ENCODE data around the gene DNAJC4.
A peak's percentile ranks its signal among the peaks of the same experiment; 100 is the strongest.

DNAJC4 gene

GRCh38 chr11:64229090-64229743 is 1.1 kb upstream of the DNAJC4 start:
- in situ Hi-C loops (cut with MboI; ENCODE audit: low sequenced_read_pairs): no loop called here
- Histone ChIP-seq H3K4me1 (peaks cover 13% of the 10 kb centered on the region), H3K4me3 (no peak overlapping the region)

GRCh38 chr11:64229744-64230170 is 591 bp upstream of the DNAJC4 start:
- Histone ChIP-seq H3K36me3 (replicated peaks) (no peaks in the 10 kb centered on the region), H3K27me3 (ENCODE audit: low read depth) (no peaks in the 10 kb centered on the region), H3K4me1 (peaks cover 13% of the 10 kb centered on the region), H3K4me3 (peak overlapping the region; percentile 76), H3K9me3 (no peaks in the 10 kb centered on the region)
- in situ Hi-C loops (cut with MboI; ENCODE audit: low sequenced_read_pairs): no loop called here
- no peak for DNase-seq (ENCODE audit: low spot score in 2 of 2)

More at GRCh38 chr11:64229090-64229743, 1.1 kb upstream of the DNAJC4 start:
- Histone ChIP-seq H3K36me3 (replicated peaks) (no peaks in the 10 kb centered on the region), H3K9me3 (no peaks in the 10 kb centered on the region), H3K27me3 (ENCODE audit: low read depth) (no peaks in the 10 kb centered on the region)
- no peak for DNase-seq (ENCODE audit: low spot score in 2 of 2)

GRCh38 chr11:64230985-64231365 is 627 bp downstream of the DNAJC4 start:
- peak overlapping the region; percentile 76 for H3K4me3 ChIP-seq
- no peaks in the 10 kb centered on the region; the same call in 1 of the 2 replicates for H3K36me3 ChIP-seq (replicated peaks)
- no peaks in the 10 kb centered on the region for H3K27me3 ChIP-seq (ENCODE audit: low read depth)
- in situ Hi-C loops (cut with MboI; ENCODE audit: low sequenced_read_pairs): no loop called here
- H3K4me1 ChIP-seq: peaks cover 14% of the 10 kb centered on the region
- H3K9me3 ChIP-seq: no peaks in the 10 kb centered on the region
- no peak for DNase-seq (ENCODE audit: low spot score in 2 of 2)

- in situ Hi-C loops (cut with MboI; ENCODE audit: low sequenced_read_pairs): no loop called here
- H3K27me3 ChIP-seq (ENCODE audit: low read depth): no peaks in the 10 kb centered on the region
- H3K9me3 ChIP-seq: no peaks in the 10 kb centered on the region
- H3K4me1 ChIP-seq: peaks cover 14% of the 10 kb centered on the region
- no peaks in the 10 kb centered on the region; the same call in 1 of the 2 replicates for H3K36me3 ChIP-seq (replicated peaks)
- DNase-seq (ENCODE audit: low spot score in 2 of 2): no peak
- H3K4me3 ChIP-seq: no peak overlapping the region
Measured at GRCh38 chr11:64231546-64231945, 1.2 kb downstream of the DNAJC4 start.

- Histone ChIP-seq H3K4me1 (peaks cover 14% of the 10 kb centered on the region), H3K9me3 (no peaks in the 10 kb centered on the region), H3K27me3 (ENCODE audit: low read depth) (no peaks in the 10 kb centered on the region), H3K36me3 (replicated peaks) (peaks cover 3% of the 10 kb centered on the region), H3K4me3 (no peak overlapping the region)
- no peak for DNase-seq (ENCODE audit: low spot score in 2 of 2)
- in situ Hi-C loops (cut with MboI; ENCODE audit: low sequenced_read_pairs): no loop called here
Measured at GRCh38 chr11:64232182-64232966, 2.0 kb downstream of the DNAJC4 start.

GRCh38 chr11:64232967-64233315 is 2.6 kb downstream of the DNAJC4 start:
- no peaks in the 10 kb centered on the region for H3K9me3 ChIP-seq
- H3K4me1 ChIP-seq: peaks cover 14% of the 10 kb centered on the region
- H3K4me3 ChIP-seq: no peak overlapping the region
- in situ Hi-C loops (cut with MboI; ENCODE audit: low sequenced_read_pairs): no loop called here
- DNase-seq (ENCODE audit: low spot score in 2 of 2): no peak
- no peaks in the 10 kb centered on the region for H3K27me3 ChIP-seq (ENCODE audit: low read depth)
- H3K36me3 ChIP-seq (replicated peaks): peaks cover 8% of the 10 kb centered on the region

GRCh38 chr11:64233913-64234586 is 3.7 kb downstream of the DNAJC4 start, which contains the start of gene VEGFB:
Gene VEGFB (plus strand): TSS chr11:64234584. CDS start chr11:64234834, 250 bp downstream.
- in situ Hi-C loops (cut with MboI; ENCODE audit: low sequenced_read_pairs): no loop called here
- Histone ChIP-seq H3K4me1 (peaks cover 14% of the 10 kb centered on the region), H3K9me3 (no peaks in the 10 kb centered on the region), H3K27me3 (ENCODE audit: low read depth) (no peaks in the 10 kb centered on the region), H3K4me3 (peak within 1 kb of the TSS; percentile 48), H3K36me3 (replicated peaks) (peaks cover 12% of the 10 kb centered on the region)
- DNase-seq (ENCODE audit: low spot score in 2 of 2): peak; percentile 43 to 75

GRCh38 chr11:64234647-64235379 is 4.5 kb downstream of the DNAJC4 start:
- no peaks in the 10 kb centered on the region for H3K9me3 ChIP-seq
- H3K4me3 ChIP-seq: peak overlapping the region; percentile 48
- in situ Hi-C loops (cut with MboI; ENCODE audit: low sequenced_read_pairs): no loop called here
- peaks cover 12% of the 10 kb centered on the region for H3K36me3 ChIP-seq (replicated peaks)
- peak in 1 of 2 experiments; percentile 68 for DNase-seq (ENCODE audit: low spot score in 2 of 2)
- H3K27me3 ChIP-seq (ENCODE audit: low read depth): no peaks in the 10 kb centered on the region
- peaks cover 13% of the 10 kb centered on the region for H3K4me1 ChIP-seq

GRCh38 chr11:64235437-64236161 is 5.3 kb downstream of the DNAJC4 start:
- in situ Hi-C loops (cut with MboI; ENCODE audit: low sequenced_read_pairs): no loop called here

GRCh38 chr11:64237484-64237951 is 7.2 kb downstream of the DNAJC4 start:
- in situ Hi-C loops (cut with MboI; ENCODE audit: low sequenced_read_pairs): no loop called here
- Histone ChIP-seq H3K4me1 (peaks cover 23% of the 10 kb centered on the region), H3K27me3 (ENCODE audit: low read depth) (no peaks in the 10 kb centered on the region), H3K36me3 (replicated peaks) (peaks cover 21% of the 10 kb centered on the region), H3K9me3 (no peaks in the 10 kb centered on the region), H3K4me3 (no peak overlapping the region)
- DNase-seq (ENCODE audit: low spot score in 2 of 2): no peak

More at GRCh38 chr11:64235437-64236161, 5.3 kb downstream of the DNAJC4 start:
- peak overlapping the region; percentile 48 for H3K4me3 ChIP-seq
- DNase-seq (ENCODE audit: low spot score in 2 of 2): no peak
- no peaks in the 10 kb centered on the region for H3K9me3 ChIP-seq
- peaks cover 17% of the 10 kb centered on the region for H3K36me3 ChIP-seq (replicated peaks)
- H3K27me3 ChIP-seq (ENCODE audit: low read depth): no peaks in the 10 kb centered on the region
- peaks cover 20% of the 10 kb centered on the region for H3K4me1 ChIP-seq

GRCh38 chr11:64238076-64238475 is 7.7 kb downstream of the DNAJC4 start:
- H3K4me1 ChIP-seq: peaks cover 26% of the 10 kb centered on the region
- in situ Hi-C loops (cut with MboI; ENCODE audit: low sequenced_read_pairs): no loop called here
- no peak for DNase-seq (ENCODE audit: low spot score in 2 of 2)
- H3K36me3 ChIP-seq (replicated peaks): peaks cover 26% of the 10 kb centered on the region
- no peaks in the 10 kb centered on the region for H3K9me3 ChIP-seq
- no peak overlapping the region for H3K4me3 ChIP-seq
- H3K27me3 ChIP-seq (ENCODE audit: low read depth): no peaks in the 10 kb centered on the region

- Histone ChIP-seq H3K4me3 (no peak overlapping the region), H3K4me1 (peaks cover 23% of the 10 kb centered on the region), H3K36me3 (replicated peaks) (peaks cover 34% of the 10 kb centered on the region), H3K27me3 (ENCODE audit: low read depth) (no peaks in the 10 kb centered on the region), H3K9me3 (no peaks in the 10 kb centered on the region)
- DNase-seq (ENCODE audit: low spot score in 2 of 2): no peak
- in situ Hi-C loops (cut with MboI; ENCODE audit: low sequenced_read_pairs): no loop called here
Measured at GRCh38 chr11:64238999-64239398, 8.7 kb downstream of the DNAJC4 start.
